Erythroblast (primary cell): Measurements from ENCODE around the gene SGSM1.

Experiments used
- DNase-seq, 2 experiments: peaks; one replicate each; lab custom pipeline; 2025; lab: John Stamatoyannopoulos, UW
- GATA1 ChIP-seq: IDR thresholded peaks from 2 replicates; pipeline ENCODE4 v1.6.1; 2011; ENCODE audit warnings: low read depth, mild to moderate bottlenecking, control low read depth, low read length, moderate library complexity
- POLR2A ChIP-seq: IDR thresholded peaks from 2 replicates; pipeline ENCODE4 v1.6.1; 2011; ENCODE audit warnings: mild to moderate bottlenecking, low read length

Gene SGSM1

GRCh38 chr22:24928322-24928721, 122.3 kb downstream of the SGSM1 start:
- DNase-seq: no peak
- no peak for TF ChIP-seq POLR2A
- TF ChIP-seq GATA1: no peak

GRCh38 chr22:24930678-24931077, 124.7 kb downstream of the SGSM1 start:
- TF ChIP-seq GATA1: no peak
- TF ChIP-seq POLR2A: no peak
- DNase-seq: no peak

GRCh38 chr22:24935771-24936483, 129.9 kb downstream of the SGSM1 start:
- no peak for DNase-seq
- TF ChIP-seq POLR2A: no peak
- no peak for TF ChIP-seq GATA1

- TF ChIP-seq GATA1: no peak
- no peak for TF ChIP-seq POLR2A
- no peak for DNase-seq
Measured at GRCh38 chr22:24937114-24937513, 131.1 kb downstream of the SGSM1 start.

- TF ChIP-seq POLR2A (no peak), GATA1 (no peak)
- DNase-seq: peak; percentile 32 to 60
Measured at GRCh38 chr22:24938741-24939341, 132.8 kb downstream of the SGSM1 start.

GRCh38 chr22:24942301-24942700, 136.3 kb downstream of the SGSM1 start:
- no peak for TF ChIP-seq GATA1
- no peak for DNase-seq

- TF ChIP-seq GATA1: no peak
- TF ChIP-seq POLR2A: no peak
Measured at GRCh38 chr22:24944217-24944937, 138.4 kb downstream of the SGSM1 start.

GRCh38 chr22:24945430-24945829, 139.4 kb downstream of the SGSM1 start:
- DNase-seq: no peak
- TF ChIP-seq GATA1 (no peak), POLR2A (no peak)

More at GRCh38 chr22:24944217-24944937, 138.4 kb downstream of the SGSM1 start:
- no peak for DNase-seq

- DNase-seq: no peak
- TF ChIP-seq GATA1: no peak
- TF ChIP-seq POLR2A: no peak
Measured at GRCh38 chr22:24947383-24947782, 141.4 kb downstream of the SGSM1 start.

- TF ChIP-seq POLR2A (no peak), GATA1 (no peak)
- DNase-seq: no peak
Measured at GRCh38 chr22:24947881-24948280, 141.9 kb downstream of the SGSM1 start.

- TF ChIP-seq GATA1 (no peak), POLR2A (no peak)
- no peak for DNase-seq
Measured at GRCh38 chr22:24948356-24949202, 142.6 kb downstream of the SGSM1 start.

GRCh38 chr22:24950272-24950902, 144.4 kb downstream of the SGSM1 start:
- no peak for DNase-seq
- TF ChIP-seq GATA1 (no peak), POLR2A (no peak)
